ENCODE measurements around the gene MACF1. TPM values are rescaled to one million over a fixed set of nuclear protein-coding genes. Genes with fewer than 3 reads are reported as not detected.

Gene MACF1
- total and polyA plus RNA-seq, 8 donors, result 16.8 to 662 (median 236) TPM

GRCh38 chr1:39331647-39332046 is 127.2 kb downstream of the MACF1 start:
- DNase-seq, result no peak
- TF ChIP-seq POLR2AphosphoS5 (IDR thresholded peaks at IDR 0.05) (no peak), CTCF (IDR thresholded peaks at IDR 0.05) (no peak), EP300 (IDR thresholded peaks at IDR 0.05) (no peak), POLR2A (IDR thresholded peaks at IDR 0.05) (no peak)
- Histone ChIP-seq H3K36me3 (peaks cover 30 to 97% (median 83%) of the 10 kb centered on the region in 4 donors), H3K9me3 (no peaks in the 10 kb centered on the region), H3K27ac (no peak overlapping the region), H3K27me3 (no peaks in the 10 kb centered on the region), H3K4me1 (peaks cover 0 to 15% (median 2%) of the 10 kb centered on the region in 4 donors), H3K4me3 (no peak overlapping the region)
- WGBS, 5 donors, result 93 to 94% (median 94%) methylated on average over 5 of the region's 5 CpGs
- intact Hi-C loops (cut with DNase I; ENCODE audit: low total_unique reads), result no loop called here

GRCh38 chr1:39332291-39332690 is 127.8 kb downstream of the MACF1 start:
- 73 to 88% (median 85%) methylated on average over 2 of the region's 2 CpGs for WGBS, 5 donors
- H3K4me1 ChIP-seq, result peaks cover 0 to 15% (median 2%) of the 10 kb centered on the region in 4 donors

GRCh38 chr1:39332828-39333227 is 128.3 kb downstream of the MACF1 start:
- no peak for TF ChIP-seq EP300 (IDR thresholded peaks at IDR 0.05)
- no peak for TF ChIP-seq CTCF (IDR thresholded peaks at IDR 0.05)
- no peak for TF ChIP-seq POLR2AphosphoS5 (IDR thresholded peaks at IDR 0.05)
- TF ChIP-seq POLR2A (IDR thresholded peaks at IDR 0.05), result no peak
- H3K36me3 ChIP-seq, result peaks cover 37 to 97% (median 83%) of the 10 kb centered on the region in 4 donors
- no peaks in the 10 kb centered on the region for H3K9me3 ChIP-seq
- no peak for DNase-seq
- intact Hi-C loops (cut with DNase I; ENCODE audit: low total_unique reads), result no loop called here
- WGBS, 5 donors, result 79 to 91% (median 85%) methylated on average over 2 of the region's 2 CpGs
- peaks cover 0 to 15% (median 2%) of the 10 kb centered on the region in 4 donors for H3K4me1 ChIP-seq
- no peaks in the 10 kb centered on the region for H3K27me3 ChIP-seq
- no peak overlapping the region for H3K27ac ChIP-seq
- no peak overlapping the region for H3K4me3 ChIP-seq

More at GRCh38 chr1:39332291-39332690, 127.8 kb downstream of the MACF1 start:
- DNase-seq, result no peak
- peaks cover 33 to 97% (median 83%) of the 10 kb centered on the region in 4 donors for H3K36me3 ChIP-seq
- H3K9me3 ChIP-seq, result no peaks in the 10 kb centered on the region
- no peak overlapping the region for H3K4me3 ChIP-seq
- no peak overlapping the region for H3K27ac ChIP-seq
- H3K27me3 ChIP-seq, result no peaks in the 10 kb centered on the region
- TF ChIP-seq CTCF (IDR thresholded peaks at IDR 0.05) (no peak), POLR2A (IDR thresholded peaks at IDR 0.05) (no peak), POLR2AphosphoS5 (IDR thresholded peaks at IDR 0.05) (no peak), EP300 (IDR thresholded peaks at IDR 0.05) (no peak)
- intact Hi-C loops (cut with DNase I; ENCODE audit: low total_unique reads), result no loop called here

GRCh38 chr1:39333296-39333695 is 128.8 kb downstream of the MACF1 start:
- H3K27ac ChIP-seq, result no peak overlapping the region
- no peaks in the 10 kb centered on the region for H3K27me3 ChIP-seq
- H3K4me1 ChIP-seq, result peaks cover 0 to 15% (median 1%) of the 10 kb centered on the region in 4 donors
- intact Hi-C loops (cut with DNase I; ENCODE audit: low total_unique reads), result no loop called here
- TF ChIP-seq EP300 (IDR thresholded peaks at IDR 0.05) (no peak), CTCF (IDR thresholded peaks at IDR 0.05) (no peak), POLR2AphosphoS5 (IDR thresholded peaks at IDR 0.05) (no peak), POLR2A (IDR thresholded peaks at IDR 0.05) (no peak)
- H3K4me3 ChIP-seq, result no peak overlapping the region
- H3K9me3 ChIP-seq, result no peaks in the 10 kb centered on the region
- whole genome bisulfite sequencing, 5 donors, result 66 to 81% (median 81%) methylated on average over 4 of the region's 4 CpGs
- peak in 1 of 2 donors; percentile 9 for DNase-seq
- peaks cover 41 to 97% (median 83%) of the 10 kb centered on the region in 4 donors for H3K36me3 ChIP-seq
